ENCODE measurements around the gene HTN3. TPM values are rescaled to one million over a fixed set of nuclear protein-coding genes. Genes with fewer than 3 reads are reported as not detected.
"Not testable (repeated sequence)": the region's sequence is repeated elsewhere in the genome, so short reads cannot be mapped to it uniquely, and the experiment has no call there.

Gene HTN3
- total RNA-seq, result not detected

DNA sequence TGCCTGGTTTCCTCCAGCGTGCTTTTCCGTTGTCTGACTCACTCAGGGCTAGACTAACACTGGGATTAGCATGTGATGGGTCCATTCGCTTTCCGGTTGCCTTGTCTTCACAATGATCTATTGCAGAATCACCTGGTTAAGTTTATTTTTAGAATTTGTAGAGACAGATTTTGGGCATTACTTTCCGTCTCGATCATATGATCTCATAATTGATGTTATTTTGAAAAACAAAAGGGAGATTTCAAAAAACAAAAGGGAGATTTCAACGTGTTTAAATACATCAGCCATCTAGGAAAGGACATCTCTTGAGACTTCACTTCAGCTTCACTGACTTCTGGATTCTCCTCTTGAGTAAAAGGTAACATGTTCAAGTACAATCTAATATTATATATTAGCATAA is at the start of gene HTN3:
Gene HTN3 (plus strand): TSS at position 301 of the 400 bp plus-strand sequence. CDS start 2,282 bp downstream, outside the sequence.
- intact Hi-C loops (cut with DNase I; ENCODE audit: low total_unique reads); H3K4me3 ChIP-seq (ENCODE audit: low read depth, poor library complexity, severe bottlenecking); DNase-seq (ENCODE audit: low spot score in 2 of 2): not testable (repeated sequence)
- WGBS, 2 donors, result 87 to 91% methylated on average over 7 of the region's 7 CpGs

DNA sequence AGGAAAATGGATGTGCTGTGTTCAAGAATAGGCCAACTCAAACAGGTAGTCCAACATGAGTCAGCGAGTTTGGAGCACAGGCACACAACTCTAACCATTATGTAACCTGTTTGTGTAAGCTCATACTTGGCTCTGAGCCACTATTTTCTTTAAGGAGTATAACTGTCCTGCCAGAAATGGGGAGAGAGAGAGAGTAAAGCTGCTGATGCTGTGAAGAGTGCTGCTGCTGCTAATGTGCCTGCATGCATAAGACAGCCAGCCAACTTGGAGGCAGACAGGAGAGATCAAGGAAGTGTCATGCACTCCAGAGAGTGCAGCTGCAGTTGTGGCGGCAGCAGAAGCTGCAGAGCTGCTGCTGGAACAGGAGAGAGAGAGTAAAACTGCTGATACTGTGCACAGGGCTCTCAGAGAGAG is 44.2 kb upstream of the HTN3 start:
- 34 to 38% methylated on average over 2 of the region's 2 CpGs for WGBS, 2 donors
- H3K4me3 ChIP-seq (ENCODE audit: low read depth, poor library complexity, severe bottlenecking), result no peak overlapping the region
- TF ChIP-seq POLR2A (IDR thresholded peaks at IDR 0.05), result no peak
- TF ChIP-seq CTCF (IDR thresholded peaks at IDR 0.05), result no peak
- no peak for DNase-seq (ENCODE audit: low spot score in 2 of 2)
- intact Hi-C loops (cut with DNase I; ENCODE audit: low total_unique reads), result no loop called here

GRCh38 chr4:69986663-69987062 is 41.6 kb upstream of the HTN3 start:
- DNase-seq (ENCODE audit: low spot score in 2 of 2), result no peak
- intact Hi-C loops (cut with DNase I; ENCODE audit: low total_unique reads), result no loop called here
- TF ChIP-seq CTCF (IDR thresholded peaks at IDR 0.05), result no peak
- no peak for TF ChIP-seq POLR2A (IDR thresholded peaks at IDR 0.05)
- 90 to 91% methylated on average over 1 of the region's 1 CpG for WGBS, 2 donors
- no peak overlapping the region for H3K4me3 ChIP-seq (ENCODE audit: low read depth, poor library complexity, severe bottlenecking)

DNA sequence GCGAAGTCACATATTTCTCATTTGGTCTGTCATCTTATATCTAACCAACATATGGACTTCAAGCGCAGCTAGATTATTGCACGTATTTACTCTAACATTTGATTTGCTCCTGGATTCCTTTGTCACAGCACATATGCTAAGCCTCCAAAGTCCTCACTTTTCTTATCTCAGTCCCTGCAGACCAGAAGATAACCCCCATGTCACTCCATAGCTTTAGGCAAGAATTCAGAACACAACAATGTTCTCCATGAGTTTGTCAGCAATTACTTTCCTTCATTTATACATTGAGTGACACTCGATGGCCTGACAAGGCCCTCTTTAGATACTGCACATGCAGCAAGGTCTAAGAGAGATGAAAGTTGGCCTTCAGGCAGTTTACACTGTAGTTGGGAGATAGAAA is 37.2 kb upstream of the HTN3 start:
- TF ChIP-seq POLR2A (IDR thresholded peaks at IDR 0.05), result no peak
- no peak for TF ChIP-seq CTCF (IDR thresholded peaks at IDR 0.05)
- DNase-seq (ENCODE audit: low spot score in 2 of 2), result no peak
- intact Hi-C loops (cut with DNase I; ENCODE audit: low total_unique reads), result no loop called here
- H3K4me3 ChIP-seq (ENCODE audit: low read depth, poor library complexity, severe bottlenecking), result no peak overlapping the region
- 81 to 89% methylated on average over 4 of the region's 4 CpGs for WGBS, 2 donors

GRCh38 chr4:69994782-69995181 is 33.5 kb upstream of the HTN3 start:
- no peak overlapping the region for H3K4me3 ChIP-seq (ENCODE audit: low read depth, poor library complexity, severe bottlenecking)
- intact Hi-C loops (cut with DNase I; ENCODE audit: low total_unique reads), result no loop called here
- no peak for DNase-seq (ENCODE audit: low spot score in 2 of 2)
- 76 to 81% methylated on average over 5 of the region's 5 CpGs for WGBS, 2 donors
- TF ChIP-seq POLR2A (IDR thresholded peaks at IDR 0.05) (no peak), CTCF (IDR thresholded peaks at IDR 0.05) (no peak)

GRCh38 chr4:69995526-69996016 is 32.7 kb upstream of the HTN3 start, which contains the start of gene STATH:
TSS of gene STATH (plus strand) at chr4:69995966. CDS start at chr4:69998438, 2,472 bp downstream.
- WGBS, 2 donors, result 72 to 75% methylated on average over 3 of the region's 3 CpGs
- intact Hi-C loops (cut with DNase I; ENCODE audit: low total_unique reads), result no loop called here
- TF ChIP-seq CTCF (IDR thresholded peaks at IDR 0.05) (no peak), POLR2A (IDR thresholded peaks at IDR 0.05) (no peak)
- no peak within 1 kb of the TSS for H3K4me3 ChIP-seq (ENCODE audit: low read depth, poor library complexity, severe bottlenecking)
- no peak for DNase-seq (ENCODE audit: low spot score in 2 of 2)

All from lower leg skin (tissue), 4 donors.